OCI-LY1 (cell line): ENCODE data around the gene KLHL6.

Source experiments
- H2AFZ ChIP-seq: fragments of 200-600 bp; sonication (generic), shearing (Covaris generic); 2 replicates; pipeline ENCODE4 v1.6.0; 2014; ENCODE audit warnings: antibody characterized with exemption, mild to moderate bottlenecking, low read length
- H3F3A ChIP-seq: fragments of 200-600 bp; sonication (generic), shearing (Covaris generic); 2 replicates; pipeline ENCODE4 v1.6.0; 2014; ENCODE audit warnings: mild to moderate bottlenecking, antibody characterized with exemption, low read length, moderate library complexity; ENCODE audit not compliant: insufficient read depth
- H3K27ac ChIP-seq: fragments of 200-600 bp; sonication (generic); 2 replicates; pipeline ENCODE4 v1.5.1; 2014; ENCODE audit warnings: low read length, mixed run types, mild to moderate bottlenecking, low read depth; ENCODE audit not compliant: poor library complexity, severe bottlenecking
- H3K27me3 ChIP-seq: fragments of 200-600 bp; sonication (generic); 2 replicates; pipeline ENCODE4 v1.6.0; 2014; ENCODE audit warnings: antibody characterized with exemption, mild to moderate bottlenecking, low read length, moderate library complexity; ENCODE audit not compliant: insufficient read depth
- H3K36me3 ChIP-seq: fragments of 200-600 bp; sonication (generic); 2 replicates; pipeline ENCODE4 v1.6.1; 2014; ENCODE audit warnings: mild to moderate bottlenecking, antibody characterized with exemption, low read length, moderate library complexity, mixed read lengths; ENCODE audit not compliant: insufficient read depth
- H3K4me1 ChIP-seq: fragments of 200-600 bp; sonication (generic); 2 replicates; pipeline ENCODE4 v1.5.1; 2014; ENCODE audit warnings: mild to moderate bottlenecking, low read length, moderate library complexity; ENCODE audit not compliant: insufficient read depth, severe bottlenecking
- H3K4me2 ChIP-seq: fragments of 200-600 bp; sonication (generic), shearing (Covaris generic); 2 replicates; pipeline ENCODE4 v1.6.1; 2014; ENCODE audit warnings: low read length
- H3K4me3 ChIP-seq: fragments of 200-600 bp; sonication (generic); 2 replicates; pipeline ENCODE4 v1.5.1; 2014; ENCODE audit warnings: low read length, low read depth, mild to moderate bottlenecking, mixed read lengths; ENCODE audit not compliant: poor library complexity, severe bottlenecking
- H3K79me2 ChIP-seq: fragments of 200-600 bp; shearing (Covaris generic); 2 replicates; pipeline ENCODE4 v1.6.1; 2016; ENCODE audit warnings: mixed run types, low read length, mixed read lengths; ENCODE audit not compliant: insufficient read depth
- H3K9ac ChIP-seq: fragments of 200-600 bp; sonication (generic), shearing (Covaris generic); 2 replicates; pipeline ENCODE4 v1.6.1; 2014; ENCODE audit warnings: mild to moderate bottlenecking, low read length, mixed read lengths
- H3K9me2 ChIP-seq: fragments of 200-600 bp; sonication (generic), shearing (Covaris generic); 2 replicates; pipeline ENCODE4 v1.6.1; 2014; ENCODE audit warnings: low read depth, mild to moderate bottlenecking, low read length, mixed read lengths
- H3K9me3 ChIP-seq: fragments of 200-600 bp; shearing (Covaris generic); 2 replicates; pipeline ENCODE4 v1.6.1; 2014; ENCODE audit warnings: low read length, mixed read lengths
- H4K20me1 ChIP-seq: fragments of 200-600 bp; sonication (generic), shearing (Covaris generic); 2 replicates; pipeline ENCODE4 v1.6.0; 2016; ENCODE audit warnings: mild to moderate bottlenecking, low read length; ENCODE audit not compliant: insufficient read depth
- CTCF ChIP-seq: fragments of 200-600 bp; sonication (generic), shearing (Covaris generic); IDR thresholded peaks from 2 replicates; pipeline ENCODE4 v1.5.1; 2017; ENCODE audit warnings: mild to moderate bottlenecking, antibody characterized with exemption, low read length, moderate library complexity, mixed read lengths
- EZH2 ChIP-seq: fragments of 200-600 bp; sonication (generic), shearing (Covaris generic); IDR thresholded peaks from 2 replicates; pipeline ENCODE4 v1.8.0; 2017; ENCODE audit warnings: borderline replicate concordance, mixed run types, mild to moderate bottlenecking, antibody characterized with exemption, low read length, moderate library complexity, mixed read lengths

Gene KLHL6

DNA sequence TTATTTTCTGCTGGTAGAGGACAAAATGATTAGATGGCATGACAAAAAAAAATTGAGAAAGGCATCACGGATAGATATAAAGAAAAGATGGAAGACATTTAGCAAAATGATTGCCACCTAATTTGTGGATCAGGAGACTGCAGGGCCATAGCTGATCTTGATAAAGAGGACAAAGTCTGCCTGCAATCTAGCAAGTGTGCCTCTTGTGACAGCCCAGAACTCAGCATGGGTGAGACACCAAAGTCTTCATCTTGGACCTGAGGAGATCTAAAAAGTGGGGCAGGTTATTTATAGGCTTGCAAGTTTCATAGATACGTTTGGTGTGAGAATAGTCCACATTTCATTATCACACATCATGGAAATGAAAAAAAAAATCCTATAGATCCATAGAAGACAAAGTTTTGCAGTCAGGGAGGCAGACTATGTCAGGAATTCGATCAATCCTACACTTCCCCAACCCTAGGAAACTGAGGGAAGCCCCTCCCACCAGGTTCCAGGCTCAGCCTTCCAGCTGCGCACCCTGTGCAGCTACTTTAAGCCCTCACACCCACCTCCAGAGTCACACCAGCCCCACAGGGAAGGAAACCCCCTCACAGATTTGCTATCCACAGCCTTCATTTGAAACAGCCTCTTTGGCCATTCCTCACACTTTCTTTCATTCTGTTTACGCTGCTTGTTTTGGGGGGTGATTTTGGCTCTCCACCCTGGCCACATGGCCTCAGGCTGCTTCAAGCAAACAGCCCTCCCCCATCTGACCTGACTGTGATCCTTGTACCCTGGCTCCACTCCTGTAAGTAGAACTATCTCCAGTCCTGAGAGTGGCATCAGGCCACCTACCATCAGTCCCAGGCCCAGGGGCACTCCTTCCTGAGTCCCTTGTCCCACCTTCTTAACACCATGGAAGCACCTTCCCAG, 28.1 kb upstream of the KLHL6 start:
- Histone ChIP-seq H3K27me3 (no peaks in the 10 kb centered on the region), H3K9ac (peak overlapping the region; percentile 36), H3K27ac (peak overlapping the region; percentile 74), H3K9me3 (no peaks in the 10 kb centered on the region), H2AFZ (no peak overlapping the region), H4K20me1 (no peaks in the 10 kb centered on the region), H3K4me1 (peaks cover 95% of the 10 kb centered on the region), H3K79me2 (no peaks in the 10 kb centered on the region), H3F3A (peaks cover 10% of the 10 kb centered on the region; the same call in 1 of the 2 replicates), H3K4me3 (no peak overlapping the region), H3K4me2 (peak overlapping the region; percentile 6; the same call in 1 of the 2 replicates), H3K36me3 (no peaks in the 10 kb centered on the region), H3K9me2 (no peaks in the 10 kb centered on the region)
- TF ChIP-seq CTCF (no peak), EZH2 (no peak)

DNA sequence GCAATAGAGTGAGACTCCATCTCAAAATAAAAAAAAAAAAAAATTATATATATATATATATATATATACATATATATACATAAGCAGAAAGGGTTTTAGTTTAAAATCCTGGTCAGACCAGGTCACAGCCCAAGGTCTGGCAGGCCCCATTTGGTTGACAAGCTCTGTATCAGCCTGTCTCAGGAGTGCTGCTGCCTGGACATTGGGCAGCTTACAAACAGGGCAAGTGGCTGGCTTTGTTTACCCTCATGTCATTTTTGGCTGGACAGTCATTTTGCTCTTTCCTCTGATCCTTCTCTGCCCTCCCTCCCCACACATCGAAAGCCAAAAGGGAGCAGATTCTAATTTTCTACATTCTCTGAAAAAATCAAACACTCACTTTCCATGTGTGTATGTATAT, 26.7 kb upstream of the KLHL6 start:
- peaks cover 10% of the 10 kb centered on the region; the same call in 1 of the 2 replicates for H3F3A ChIP-seq
- no peak overlapping the region for H3K9ac ChIP-seq
- no peaks in the 10 kb centered on the region for H3K79me2 ChIP-seq
- peak overlapping the region; percentile 89 for H3K27ac ChIP-seq
- H2AFZ ChIP-seq, result no peak overlapping the region
- no peak overlapping the region for H3K4me3 ChIP-seq
- no peaks in the 10 kb centered on the region for H3K9me2 ChIP-seq
- no peaks in the 10 kb centered on the region for H4K20me1 ChIP-seq
- H3K4me2 ChIP-seq, result no peak overlapping the region
- H3K4me1 ChIP-seq, result peaks cover 96% of the 10 kb centered on the region
- TF ChIP-seq EZH2 (no peak), CTCF (no peak)
- H3K9me3 ChIP-seq, result no peaks in the 10 kb centered on the region
- H3K36me3 ChIP-seq, result no peaks in the 10 kb centered on the region
- no peaks in the 10 kb centered on the region for H3K27me3 ChIP-seq

GRCh38 chr3:183581496-183582155, 26.1 kb upstream of the KLHL6 start:
- H3K9me3 ChIP-seq, result no peaks in the 10 kb centered on the region
- peak overlapping the region; percentile 31 for H3K9ac ChIP-seq
- no peak overlapping the region for H3K4me3 ChIP-seq
- peaks cover 96% of the 10 kb centered on the region for H3K4me1 ChIP-seq
- no peaks in the 10 kb centered on the region for H3K27me3 ChIP-seq
- TF ChIP-seq CTCF, result no peak
- no peak for TF ChIP-seq EZH2
- H4K20me1 ChIP-seq, result no peaks in the 10 kb centered on the region
- H3K79me2 ChIP-seq, result no peaks in the 10 kb centered on the region
- no peak overlapping the region for H2AFZ ChIP-seq
- H3K27ac ChIP-seq, result peak overlapping the region; percentile 89
- H3F3A ChIP-seq, result peaks cover 10% of the 10 kb centered on the region; the same call in 1 of the 2 replicates
- no peaks in the 10 kb centered on the region for H3K36me3 ChIP-seq
- H3K4me2 ChIP-seq, result peak overlapping the region; percentile 11; the same call in 1 of the 2 replicates
- no peaks in the 10 kb centered on the region for H3K9me2 ChIP-seq
